Retinal pigment epithelial cell (primary cell): ENCODE data around the gene DPP8.
A peak's percentile ranks its signal among the peaks of the same experiment; 100 is the strongest.

Experiments
- DNase-seq: peaks from one replicate; pipeline ENCODE4 v3.0.0-alpha.2; 2010; ENCODE audit warnings: low read depth
- H3K4me3 ChIP-seq: 2 replicates; pipeline ENCODE4 v1.5.1; 2011; ENCODE audit warnings: mild to moderate bottlenecking, low read length, control low read depth, moderate library complexity
- TF ChIP-seq, protein P1 (sequence below): conservative IDR thresholded peaks from 2 replicates; pipeline ENCODE4 v1.5.1; 2011; ENCODE audit warnings: low read depth, low read length, control low read depth, inconsistent platforms

DPP8 gene

DNA sequence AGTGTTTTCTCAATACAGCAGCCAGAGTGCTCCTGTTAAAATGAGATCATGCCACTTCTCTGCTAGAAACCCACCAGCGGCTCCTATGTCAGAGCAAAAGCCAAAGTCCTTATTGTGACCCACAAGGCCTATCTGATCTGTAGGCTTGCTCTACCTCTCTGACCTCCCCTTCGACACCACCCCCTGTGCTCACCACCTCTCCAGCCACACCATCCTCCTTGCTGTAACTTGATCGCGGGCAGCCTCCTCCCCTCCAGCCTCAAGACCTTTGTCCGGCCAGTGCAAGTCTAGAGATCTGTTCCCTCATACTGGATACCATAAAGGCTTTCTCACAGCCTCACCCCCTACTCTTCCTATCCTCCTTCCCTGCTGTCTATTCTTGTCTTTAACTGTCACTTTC, 92.8 kb downstream of the DPP8 start:
- TF ChIP-seq, protein P1, sequence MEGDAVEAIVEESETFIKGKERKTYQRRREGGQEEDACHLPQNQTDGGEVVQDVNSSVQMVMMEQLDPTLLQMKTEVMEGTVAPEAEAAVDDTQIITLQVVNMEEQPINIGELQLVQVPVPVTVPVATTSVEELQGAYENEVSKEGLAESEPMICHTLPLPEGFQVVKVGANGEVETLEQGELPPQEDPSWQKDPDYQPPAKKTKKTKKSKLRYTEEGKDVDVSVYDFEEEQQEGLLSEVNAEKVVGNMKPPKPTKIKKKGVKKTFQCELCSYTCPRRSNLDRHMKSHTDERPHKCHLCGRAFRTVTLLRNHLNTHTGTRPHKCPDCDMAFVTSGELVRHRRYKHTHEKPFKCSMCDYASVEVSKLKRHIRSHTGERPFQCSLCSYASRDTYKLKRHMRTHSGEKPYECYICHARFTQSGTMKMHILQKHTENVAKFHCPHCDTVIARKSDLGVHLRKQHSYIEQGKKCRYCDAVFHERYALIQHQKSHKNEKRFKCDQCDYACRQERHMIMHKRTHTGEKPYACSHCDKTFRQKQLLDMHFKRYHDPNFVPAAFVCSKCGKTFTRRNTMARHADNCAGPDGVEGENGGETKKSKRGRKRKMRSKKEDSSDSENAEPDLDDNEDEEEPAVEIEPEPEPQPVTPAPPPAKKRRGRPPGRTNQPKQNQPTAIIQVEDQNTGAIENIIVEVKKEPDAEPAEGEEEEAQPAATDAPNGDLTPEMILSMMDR, result no peak
- no peak for DNase-seq
- H3K4me3 ChIP-seq, result no peak overlapping the region

DNA sequence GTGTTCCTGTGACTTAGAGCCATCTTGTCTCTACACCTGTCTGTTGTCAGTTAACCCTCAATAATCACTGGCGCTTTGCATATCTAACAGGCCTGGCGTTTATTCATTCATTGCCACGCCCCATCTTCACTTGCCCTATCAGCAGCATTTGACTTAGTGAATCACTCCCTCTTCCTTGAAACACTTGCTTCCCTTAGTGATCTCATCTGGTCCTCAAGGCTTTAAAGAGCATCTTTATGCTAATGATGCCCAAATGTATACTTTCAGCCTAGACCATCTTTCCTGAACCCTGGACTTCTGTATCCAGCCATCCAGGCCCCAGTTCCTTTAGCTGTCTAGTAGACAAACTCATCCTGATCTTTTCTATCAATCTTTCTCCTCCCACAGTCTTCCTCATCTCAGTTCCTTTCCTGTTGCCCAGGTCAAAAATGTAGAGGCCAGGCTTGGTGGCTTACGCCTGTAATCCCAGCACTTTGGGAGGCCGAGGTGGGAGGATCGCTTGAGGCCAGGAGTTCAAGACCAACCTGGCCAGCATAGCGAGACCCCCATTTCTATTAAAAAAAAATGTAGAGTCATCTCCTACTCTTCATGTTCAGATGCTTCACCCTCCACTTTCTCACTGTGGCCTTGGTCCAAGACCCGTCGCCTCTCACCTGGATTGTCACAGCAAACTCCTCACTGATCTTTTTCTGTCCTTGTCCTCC, 93.4 kb downstream of the DPP8 start:
- TF ChIP-seq, protein P1, result no peak
- H3K4me3 ChIP-seq, result no peak overlapping the region
- DNase-seq, result no peak

DNA sequence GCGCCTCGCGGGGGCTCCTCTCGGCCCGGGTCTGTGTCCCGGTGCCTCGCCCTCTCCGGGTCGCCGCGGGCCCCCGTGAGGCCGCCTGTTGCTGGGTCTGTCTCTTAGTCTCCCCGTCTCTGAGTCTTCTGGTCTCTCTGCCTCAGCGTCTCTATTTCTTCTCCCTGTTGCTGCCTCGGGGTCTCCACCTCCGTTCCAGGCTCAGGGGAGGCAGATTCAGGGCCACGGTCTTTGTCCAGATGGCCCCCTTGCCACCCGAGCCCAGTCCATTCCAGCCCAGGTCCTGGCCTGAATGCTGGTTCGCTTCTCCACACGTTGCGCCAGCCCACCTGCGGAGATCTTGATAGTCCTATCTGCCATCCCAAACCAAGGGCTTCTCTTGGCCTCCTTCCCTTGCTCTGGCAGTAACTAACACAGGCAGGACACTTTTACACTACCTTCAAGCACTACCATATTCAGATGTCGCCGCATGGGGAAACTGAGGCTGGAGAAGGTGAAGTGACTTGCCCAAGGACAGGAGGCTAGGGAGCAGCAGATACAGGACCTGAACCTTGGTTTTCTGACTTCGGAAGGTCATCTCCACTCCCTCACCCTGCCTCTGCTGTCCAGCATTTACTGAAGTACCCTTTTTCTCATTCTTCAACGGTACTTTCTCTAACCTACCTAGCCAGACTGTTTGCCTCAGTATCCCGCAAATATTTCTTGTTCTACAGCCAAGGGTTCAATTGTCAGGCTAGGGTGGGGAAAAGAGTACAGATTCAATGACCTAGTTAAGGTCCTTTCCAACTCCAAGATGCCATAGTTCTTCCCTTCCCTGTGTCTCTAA, 94.1 kb downstream of the DPP8 start:
- TF ChIP-seq, protein P1, result no peak
- peak overlapping the region; percentile 23 for H3K4me3 ChIP-seq
- DNase-seq, result no peak

DNA sequence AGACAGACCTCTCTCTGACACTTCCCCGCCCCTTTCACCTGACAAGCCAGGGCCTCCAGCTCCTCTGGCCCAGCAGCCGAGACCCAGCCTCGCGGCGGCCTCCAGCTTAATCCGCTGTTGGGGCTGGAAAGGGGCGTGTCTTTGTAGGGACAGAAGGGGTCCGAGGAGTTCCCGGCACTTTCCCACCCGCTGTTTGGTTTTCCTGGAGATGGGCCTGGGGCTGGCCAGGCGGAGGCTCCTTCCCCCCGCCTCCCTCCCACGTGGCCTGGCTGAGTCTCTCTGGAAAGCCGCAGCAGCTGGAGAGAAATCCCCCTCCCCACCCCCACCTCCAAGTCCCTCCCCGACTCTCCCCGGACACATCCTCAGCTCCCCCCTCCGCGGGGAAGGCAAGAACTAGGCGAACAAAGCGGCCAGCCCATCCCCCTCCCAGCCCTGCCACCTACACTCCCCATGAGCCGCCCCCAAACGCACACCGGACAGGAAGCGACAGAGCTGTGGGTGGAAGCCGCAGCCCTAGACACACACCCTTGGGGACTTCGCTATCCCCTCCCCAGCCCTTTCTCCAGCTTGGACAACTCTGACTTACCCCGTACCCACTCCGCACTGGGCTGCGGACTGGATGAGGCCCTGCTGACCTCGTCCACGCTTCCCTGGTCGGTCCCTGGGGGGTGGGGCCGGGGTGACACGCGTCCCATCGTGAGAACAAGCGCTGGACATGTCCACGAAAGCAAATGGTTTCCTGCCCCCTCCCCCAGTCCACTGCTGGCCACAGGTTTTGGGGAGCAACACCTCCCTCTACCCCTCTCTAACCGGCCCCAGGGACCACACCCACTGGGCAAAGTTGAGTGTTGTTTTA, 95.9 kb downstream of the DPP8 start:
- DNase-seq, result no peak
- TF ChIP-seq, protein P1, result no peak

DNA sequence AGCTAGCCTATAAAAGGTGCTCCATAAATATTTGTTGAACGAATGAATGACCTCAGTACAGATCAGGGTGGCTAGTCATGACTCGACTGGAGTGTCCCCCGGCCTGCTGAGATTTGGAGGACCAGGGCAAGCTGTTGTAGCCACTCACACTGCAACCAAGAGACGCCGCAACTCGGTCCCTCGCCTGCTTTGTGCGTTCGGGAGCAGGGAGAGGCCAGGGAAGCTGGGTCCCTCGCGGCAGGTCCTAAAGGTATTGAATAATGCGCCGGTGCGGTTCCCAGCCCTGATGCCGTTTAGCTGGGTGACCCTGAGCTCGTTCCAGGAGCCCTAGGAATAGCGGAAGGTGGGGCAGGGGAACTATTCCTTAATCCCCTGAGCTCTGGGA, 96.5 kb downstream of the DPP8 start:
- no peak for DNase-seq
- peak overlapping the region; percentile 51 for H3K4me3 ChIP-seq
- TF ChIP-seq, protein P1, result no peak

More for the DNA sequence above, 95.9 kb downstream of the DPP8 start:
- peak overlapping the region; percentile 51 for H3K4me3 ChIP-seq

DNA sequence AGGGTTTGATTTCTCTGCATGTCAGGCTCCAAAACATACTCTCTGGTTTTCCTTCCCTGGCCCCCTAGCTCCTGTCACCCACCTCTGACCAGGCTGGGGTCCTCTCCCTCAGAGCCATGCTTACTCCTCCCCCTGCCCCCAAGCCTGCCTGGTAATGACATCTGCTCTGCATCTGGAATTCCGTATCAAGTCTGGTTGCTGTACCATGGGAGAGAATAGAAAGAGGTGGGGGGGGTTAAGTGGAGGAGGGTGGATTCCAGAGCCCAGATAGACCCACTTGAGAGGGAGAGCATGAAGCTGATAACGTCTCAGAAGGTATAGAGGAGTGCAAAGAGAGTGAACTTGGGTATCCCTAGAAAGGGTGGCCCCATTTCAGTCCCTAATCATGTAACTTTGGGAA, 98.9 kb downstream of the DPP8 start:
- TF ChIP-seq, protein P1, result no peak
- no peak for DNase-seq
- no peak overlapping the region for H3K4me3 ChIP-seq
